Mucosa of rectum (tissue), 2 donors: Measurements from ENCODE around the gene CITED4.

Experiments
- H3K27ac ChIP-seq, 2 donors: one replicate each; pipeline ENCODE4 v1.7.0; 2013; ENCODE audit warnings: inconsistent platforms in 2 of 2, low read depth in 2 of 2, low read length in 2 of 2
- H3K27me3 ChIP-seq, 2 donors: one replicate each; pipeline ENCODE4 v1.7.0; 2013; ENCODE audit warnings: low read length in 2 of 2; ENCODE audit not compliant: control insufficient read depth in 2 of 2, insufficient read depth in 2 of 2
- H3K36me3 ChIP-seq, 2 donors: one replicate each; pipeline ENCODE4 v1.7.0; 2013; ENCODE audit warnings: low read length in 2 of 2; ENCODE audit not compliant: control insufficient read depth in 2 of 2, insufficient read depth in 2 of 2
- H3K4me1 ChIP-seq, 2 donors: one replicate each; pipeline ENCODE4 v1.7.0; 2013; ENCODE audit warnings: low read length in 2 of 2, mild to moderate bottlenecking in 1 of 2; ENCODE audit not compliant: control insufficient read depth in 2 of 2, insufficient read depth in 2 of 2
- H3K4me3 ChIP-seq, 2 donors: one replicate each; pipeline ENCODE4 v1.7.0; 2013; ENCODE audit warnings: low read length in 2 of 2
- H3K9ac ChIP-seq, 2 donors: one replicate each; pipeline ENCODE4 v1.7.0; 2013; ENCODE audit warnings: low read length in 2 of 2, low read depth in 1 of 2, mild to moderate bottlenecking in 1 of 2
- H3K9me3 ChIP-seq, 2 donors: one replicate each; pipeline ENCODE4 v1.7.0; 2013; ENCODE audit warnings: low read length in 2 of 2; ENCODE audit not compliant: control insufficient read depth in 2 of 2
- donor health status: healthy.
- donor health status: Normal muscosa, but diverticular disease.

Gene CITED4

DNA sequence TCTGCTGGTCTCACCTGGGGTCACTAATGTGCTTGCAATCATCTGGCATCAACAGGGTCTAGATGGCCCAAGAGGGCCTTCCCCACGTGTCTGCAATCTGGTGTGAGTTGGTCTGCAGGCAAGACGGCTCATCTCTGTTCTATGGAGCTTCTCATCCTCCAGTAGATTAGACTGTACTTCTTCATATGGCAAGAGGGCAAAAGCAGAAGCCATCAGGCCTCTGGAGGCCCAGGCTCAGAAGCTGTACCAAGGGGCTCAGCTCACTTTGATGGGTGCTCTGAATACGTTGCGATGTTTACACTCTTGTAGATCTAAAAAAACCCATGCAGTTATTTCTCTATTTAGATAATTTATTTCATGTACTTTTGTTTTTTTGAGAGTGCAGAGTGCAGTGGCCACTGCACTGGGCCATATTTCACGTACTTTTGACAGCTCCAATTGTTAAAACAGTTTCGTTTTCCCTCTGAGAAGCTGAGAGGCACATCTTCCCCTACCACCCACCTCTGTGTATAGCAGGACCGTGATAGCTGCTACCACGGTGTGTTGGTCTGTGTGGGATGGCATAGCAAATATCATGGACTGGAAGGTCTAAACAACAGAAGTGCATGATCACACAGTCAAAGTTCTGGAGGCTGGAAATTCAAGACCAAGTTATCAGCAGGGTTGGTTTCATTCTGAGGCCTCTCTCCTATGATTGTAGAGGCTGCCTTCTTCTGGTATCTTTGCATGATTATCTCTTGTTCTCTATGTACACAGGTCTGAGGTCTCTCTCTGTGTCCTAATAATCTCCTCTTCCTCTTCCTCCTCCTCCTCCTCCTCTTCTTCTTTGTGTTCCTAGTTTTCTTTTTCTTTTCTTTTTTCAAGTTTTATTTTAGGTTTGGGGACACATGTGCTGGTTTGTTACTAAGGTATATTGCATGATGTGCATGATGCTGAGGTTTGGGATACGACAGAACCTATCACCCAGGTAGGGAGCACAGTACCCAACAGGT, 17.0 kb downstream of the CITED4 start:
- Histone ChIP-seq H3K27ac (no peak overlapping the region), H3K9me3 (no peaks in the 10 kb centered on the region), H3K27me3 (no peaks in the 10 kb centered on the region), H3K9ac (peak overlapping the region in 1 of 2 donors; percentile 17), H3K4me1 (no peaks in the 10 kb centered on the region), H3K4me3 (no peak overlapping the region), H3K36me3 (no peaks in the 10 kb centered on the region)

DNA sequence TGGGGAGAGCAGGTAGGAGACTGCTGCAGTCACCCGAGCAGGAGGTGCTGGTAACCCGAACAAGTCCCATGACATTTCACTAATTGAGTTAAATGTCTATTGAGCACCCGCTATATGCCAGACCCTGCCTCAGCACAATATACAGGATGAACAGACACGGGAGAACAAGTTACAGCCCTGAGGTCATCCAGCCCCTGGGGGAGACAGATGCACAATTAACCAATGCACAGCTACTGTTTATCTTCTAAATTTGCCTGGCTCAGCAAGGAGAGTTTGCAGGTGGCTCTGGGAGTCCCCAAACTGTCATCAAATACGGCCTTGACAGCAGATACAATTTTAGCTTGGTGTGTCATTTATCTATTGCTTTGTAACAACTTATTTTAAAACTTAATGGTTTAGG, 18.1 kb downstream of the CITED4 start:
- Histone ChIP-seq H3K9ac (no peak overlapping the region), H3K27ac (no peak overlapping the region), H3K4me3 (no peak overlapping the region), H3K4me1 (no peaks in the 10 kb centered on the region), H3K36me3 (no peaks in the 10 kb centered on the region), H3K9me3 (no peaks in the 10 kb centered on the region), H3K27me3 (no peaks in the 10 kb centered on the region)

DNA sequence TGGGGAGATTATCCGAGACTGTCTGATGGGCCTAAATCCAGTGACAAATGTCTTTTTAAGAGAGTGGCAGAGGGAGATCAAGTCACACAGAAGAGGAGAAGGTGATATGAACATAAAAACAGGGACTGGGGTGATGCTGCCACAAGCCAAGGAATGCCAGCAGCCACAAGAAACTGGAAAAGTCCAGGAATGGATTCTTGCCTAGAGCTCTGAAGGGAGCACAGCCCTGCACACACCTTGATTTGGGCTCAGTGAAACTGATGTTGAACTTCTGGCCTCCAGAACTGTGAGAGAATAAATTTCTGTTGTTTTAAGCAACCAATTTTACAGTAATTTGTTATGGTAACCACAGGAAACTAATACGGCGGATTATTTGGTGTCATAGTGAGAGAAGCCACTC, 19.5 kb downstream of the CITED4 start:
- H3K9me3 ChIP-seq = no peaks in the 10 kb centered on the region
- no peaks in the 10 kb centered on the region for H3K36me3 ChIP-seq
- H3K27me3 ChIP-seq = no peaks in the 10 kb centered on the region
- H3K4me1 ChIP-seq = no peaks in the 10 kb centered on the region
- H3K4me3 ChIP-seq = no peak overlapping the region
- H3K9ac ChIP-seq = no peak overlapping the region
- no peak overlapping the region for H3K27ac ChIP-seq

DNA sequence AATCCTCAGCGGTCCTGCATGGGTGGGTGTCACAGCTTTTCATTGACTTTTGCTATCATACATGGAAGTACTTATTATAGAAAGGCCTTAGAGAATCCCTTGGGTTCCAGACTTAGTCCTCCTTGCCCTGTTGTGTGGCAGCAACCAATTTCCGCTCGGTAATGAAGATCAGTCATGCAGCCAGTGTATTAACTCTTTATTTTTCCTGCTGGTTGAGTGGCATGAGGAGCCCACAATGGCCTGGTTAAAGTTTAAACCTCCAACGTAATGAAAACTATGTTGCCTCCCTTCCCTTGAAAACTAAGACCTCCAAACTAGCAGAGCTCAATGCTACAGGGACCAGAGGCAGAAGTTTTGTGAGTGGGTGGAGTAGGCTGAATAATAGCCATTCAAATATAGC, 20.0 kb downstream of the CITED4 start:
- Histone ChIP-seq H3K27me3 (no peaks in the 10 kb centered on the region), H3K9ac (no peak overlapping the region), H3K27ac (no peak overlapping the region), H3K9me3 (no peaks in the 10 kb centered on the region), H3K4me3 (no peak overlapping the region), H3K36me3 (no peaks in the 10 kb centered on the region), H3K4me1 (no peaks in the 10 kb centered on the region)

DNA sequence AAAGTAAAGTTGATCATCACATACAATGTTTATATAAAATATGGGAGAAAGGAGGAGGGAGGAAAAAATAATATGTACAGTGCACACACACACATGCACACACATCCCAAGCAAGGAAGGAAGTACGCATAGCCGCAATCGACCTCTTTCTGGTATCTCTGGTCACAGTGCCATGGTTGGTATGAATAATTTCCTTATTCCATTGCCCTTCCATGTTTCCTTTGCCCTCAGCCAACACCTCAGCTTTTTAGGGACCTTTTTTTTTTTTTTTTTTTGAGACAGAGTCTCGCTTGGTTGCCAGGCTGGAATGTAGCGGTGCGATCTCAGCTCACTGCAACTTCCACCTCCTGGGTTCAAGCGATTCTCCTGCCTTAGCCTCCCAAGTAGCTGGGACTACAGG, 20.6 kb downstream of the CITED4 start:
- H3K9ac ChIP-seq = no peak overlapping the region
- H3K9me3 ChIP-seq = no peaks in the 10 kb centered on the region
- H3K27me3 ChIP-seq = no peaks in the 10 kb centered on the region
- no peak overlapping the region for H3K27ac ChIP-seq
- no peaks in the 10 kb centered on the region for H3K4me1 ChIP-seq
- H3K36me3 ChIP-seq = no peaks in the 10 kb centered on the region
- H3K4me3 ChIP-seq = no peak overlapping the region

DNA sequence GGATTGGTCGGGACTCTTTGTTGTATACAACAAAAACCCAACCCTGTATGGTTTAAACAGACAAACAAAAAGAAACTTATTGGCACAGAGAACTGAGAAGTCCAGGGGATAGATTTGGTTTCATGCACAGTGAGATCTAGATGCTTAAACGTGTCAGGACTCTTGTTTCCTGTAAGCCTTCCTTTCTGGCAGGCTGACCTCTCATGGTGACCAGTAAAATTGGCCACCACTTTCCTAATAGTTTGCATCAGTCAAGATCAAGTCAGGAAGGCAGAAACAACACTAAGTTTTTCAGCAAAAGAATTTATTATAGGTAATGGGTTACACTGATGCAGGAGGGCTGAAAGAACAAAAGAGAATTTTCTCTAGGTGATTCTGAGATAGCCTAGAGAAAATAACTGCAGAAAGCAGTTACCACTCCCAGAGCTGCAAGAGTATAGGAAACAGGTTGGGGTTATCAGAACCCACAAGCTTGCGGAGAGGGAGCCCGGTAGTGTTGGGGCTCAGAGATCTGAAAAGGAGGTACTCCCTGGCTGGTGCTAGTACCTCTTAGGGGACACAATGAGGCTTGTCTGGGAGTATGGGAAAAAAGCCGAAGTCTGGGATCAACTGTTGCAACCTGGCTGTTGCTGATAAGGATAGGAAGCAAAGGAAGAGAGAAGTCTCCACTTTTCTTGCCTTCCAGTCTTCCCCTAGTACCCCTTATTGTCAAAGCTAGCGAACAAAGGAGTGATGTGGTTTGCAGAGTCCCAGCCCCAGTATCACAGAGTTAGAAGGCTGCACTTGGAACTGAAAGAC, 21.4 kb downstream of the CITED4 start:
- Histone ChIP-seq H3K27me3 (no peaks in the 10 kb centered on the region), H3K9me3 (no peaks in the 10 kb centered on the region), H3K36me3 (no peaks in the 10 kb centered on the region), H3K4me3 (no peak overlapping the region), H3K9ac (no peak overlapping the region), H3K4me1 (no peaks in the 10 kb centered on the region), H3K27ac (no peak overlapping the region)

DNA sequence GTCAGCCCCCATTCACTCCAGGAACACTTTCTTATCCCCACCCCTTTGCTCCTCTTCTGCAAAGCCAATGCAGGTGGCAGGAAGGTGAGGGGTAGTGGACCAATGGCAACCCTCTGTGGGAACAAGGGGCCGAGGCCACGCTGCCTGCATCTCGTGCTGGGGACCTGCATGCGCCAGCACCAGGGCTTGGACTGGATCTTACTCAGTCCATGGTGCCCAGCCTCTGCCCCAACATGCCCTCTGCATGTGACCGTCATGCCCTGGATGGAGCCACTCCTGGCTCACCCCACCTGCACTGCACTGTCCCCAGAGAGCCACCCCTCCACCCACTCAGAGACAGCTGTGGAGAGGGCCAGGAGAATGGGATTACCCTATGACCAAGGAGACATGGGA, 22.2 kb downstream of the CITED4 start:
- H3K9ac ChIP-seq = no peak overlapping the region
- no peaks in the 10 kb centered on the region for H3K9me3 ChIP-seq
- no peaks in the 10 kb centered on the region for H3K36me3 ChIP-seq
- H3K27me3 ChIP-seq = no peaks in the 10 kb centered on the region
- H3K4me1 ChIP-seq = no peaks in the 10 kb centered on the region
- no peak overlapping the region for H3K27ac ChIP-seq
- no peak overlapping the region for H3K4me3 ChIP-seq

DNA sequence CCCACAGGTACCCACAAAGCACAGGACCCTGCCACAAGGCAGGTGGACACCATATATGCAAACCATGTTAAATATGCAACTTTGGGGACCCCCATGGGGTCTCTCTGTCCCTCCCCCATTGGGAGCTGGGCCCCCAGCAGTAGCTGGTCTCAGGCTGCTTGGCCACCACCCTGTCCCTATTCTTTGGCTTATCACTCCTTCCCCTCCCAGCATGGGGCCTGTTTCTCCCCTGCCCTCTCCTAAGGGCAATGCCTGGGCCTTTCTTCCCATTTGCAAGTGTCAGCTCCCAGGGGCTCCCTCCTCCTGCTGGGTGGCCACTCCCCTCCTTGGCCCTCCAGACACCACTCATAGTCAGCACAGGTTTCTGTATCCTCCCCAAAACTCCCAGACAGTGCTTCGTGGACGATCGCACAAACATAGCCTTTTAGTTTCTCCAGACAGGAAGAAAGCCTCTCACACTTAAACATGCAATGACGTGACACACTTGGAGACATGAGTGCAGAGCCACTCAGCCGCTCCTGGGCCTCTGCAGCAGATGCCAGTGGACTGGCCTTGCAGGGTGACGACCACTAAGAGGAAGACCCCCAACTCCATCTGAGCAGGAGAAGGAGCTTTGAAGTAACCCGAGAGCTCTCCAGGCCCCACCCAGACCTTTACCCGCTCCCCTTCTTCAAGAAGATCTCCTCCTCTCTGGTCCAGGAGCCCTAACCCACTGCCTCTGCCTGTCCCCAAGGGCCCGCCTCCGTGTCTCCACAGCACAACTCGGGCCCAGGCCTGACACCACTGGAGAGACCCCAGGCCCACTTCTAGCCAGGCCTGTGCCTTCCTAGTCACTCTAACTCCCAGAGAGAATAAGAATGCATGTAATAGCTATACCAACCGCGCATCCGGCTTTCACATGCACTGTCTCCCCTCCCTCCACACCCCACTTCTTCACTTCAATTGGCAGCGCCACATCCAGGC, 22.9 kb downstream of the CITED4 start:
- Histone ChIP-seq H3K9me3 (no peaks in the 10 kb centered on the region), H3K4me3 (no peak overlapping the region), H3K36me3 (no peaks in the 10 kb centered on the region), H3K4me1 (no peaks in the 10 kb centered on the region), H3K9ac (no peak overlapping the region), H3K27me3 (no peaks in the 10 kb centered on the region), H3K27ac (no peak overlapping the region)

DNA sequence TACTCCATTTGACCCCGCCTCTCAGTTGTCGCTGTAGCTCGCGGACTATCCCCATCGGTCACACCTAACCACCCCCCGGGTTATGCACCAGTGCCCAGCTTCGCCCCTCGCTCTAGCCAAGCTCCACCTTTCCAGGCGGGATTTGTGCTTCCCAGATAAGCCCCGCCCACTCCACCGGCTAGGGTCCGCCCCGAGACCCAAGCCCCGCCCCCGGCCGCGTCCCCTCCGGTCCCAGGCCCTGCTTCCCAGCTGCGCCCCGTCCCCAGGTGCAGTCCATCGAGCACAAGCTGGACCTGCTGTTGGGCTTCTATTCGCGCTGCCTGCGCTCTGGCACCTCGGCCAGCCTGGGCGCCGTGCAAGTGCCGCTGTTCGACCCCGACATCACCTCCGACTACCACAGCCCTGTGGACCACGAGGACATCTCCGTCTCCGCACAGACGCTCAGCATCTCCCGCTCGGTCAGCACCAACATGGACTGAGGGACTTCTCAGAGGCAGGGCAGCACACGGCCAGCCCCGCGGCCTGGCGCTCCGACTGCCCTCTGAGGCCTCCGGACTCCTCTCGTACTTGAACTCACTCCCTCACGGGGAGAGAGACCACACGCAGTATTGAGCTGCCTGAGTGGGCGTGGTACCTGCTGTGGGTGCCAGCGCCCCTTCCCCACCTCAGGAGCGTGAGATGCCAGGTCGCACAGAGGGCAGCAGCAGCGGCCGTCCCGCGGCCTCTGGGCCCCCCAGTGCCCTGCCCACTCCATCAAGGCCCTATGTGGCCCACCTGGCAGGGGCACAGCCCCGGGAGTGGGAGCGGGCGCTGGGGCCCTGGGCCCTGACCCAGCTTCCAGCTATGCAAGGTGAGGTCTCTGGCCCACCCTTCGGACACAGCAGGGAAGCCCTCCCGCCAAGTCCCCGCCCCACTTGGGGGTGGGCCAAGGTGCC, 23.9 kb downstream of the CITED4 start:
- Histone ChIP-seq H3K27ac (no peak overlapping the region), H3K4me3 (no peak overlapping the region), H3K9me3 (no peaks in the 10 kb centered on the region), H3K36me3 (no peaks in the 10 kb centered on the region), H3K9ac (no peak overlapping the region), H3K27me3 (no peaks in the 10 kb centered on the region), H3K4me1 (no peaks in the 10 kb centered on the region)
